HUDEP-2 (cell line): ENCODE data around the gene NDUFA3.
"Not testable (repeated sequence)": the region's sequence is repeated elsewhere in the genome, so short reads cannot be mapped to it uniquely, and the experiment has no call there.

Experiments used
- DNase-seq, 76 experiments: peaks; one replicate each; lab custom pipeline; 2025; ENCODE audit not compliant: unreplicated experiment in 76 of 76; lab: John Stamatoyannopoulos, UW

The NDUFA3 gene

GRCh38 chr19:54102421-54103169 is at the start of gene NDUFA3:
NDUFA3 (plus strand) TSS chr19:54102855; CDS start chr19:54102879, 24 bp downstream.
- DNase-seq, result peak in 75 of 76 experiments; percentile 72 to 100 (median 98)

DNA sequence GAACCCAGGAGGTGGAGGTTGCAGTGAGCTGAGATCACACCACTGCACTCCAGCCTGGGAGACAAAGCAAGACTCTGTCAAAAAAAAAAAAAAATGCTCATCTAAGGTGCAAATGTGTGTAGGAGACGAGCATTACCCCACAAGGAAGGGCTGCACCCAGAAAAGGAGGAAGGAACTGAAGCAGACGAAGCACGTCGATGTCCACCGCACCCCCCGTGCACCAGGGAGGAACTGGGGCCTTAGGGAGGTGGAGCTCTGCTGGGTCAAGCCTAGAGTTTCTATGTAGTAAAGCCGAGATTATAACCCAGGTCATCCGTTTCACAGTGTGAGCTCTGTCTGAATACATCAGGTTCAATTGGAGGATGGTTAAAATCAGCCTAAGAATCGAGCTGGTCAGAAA is 40.0 kb upstream of the NDUFA3 start:
- DNase-seq, result no peak

DNA sequence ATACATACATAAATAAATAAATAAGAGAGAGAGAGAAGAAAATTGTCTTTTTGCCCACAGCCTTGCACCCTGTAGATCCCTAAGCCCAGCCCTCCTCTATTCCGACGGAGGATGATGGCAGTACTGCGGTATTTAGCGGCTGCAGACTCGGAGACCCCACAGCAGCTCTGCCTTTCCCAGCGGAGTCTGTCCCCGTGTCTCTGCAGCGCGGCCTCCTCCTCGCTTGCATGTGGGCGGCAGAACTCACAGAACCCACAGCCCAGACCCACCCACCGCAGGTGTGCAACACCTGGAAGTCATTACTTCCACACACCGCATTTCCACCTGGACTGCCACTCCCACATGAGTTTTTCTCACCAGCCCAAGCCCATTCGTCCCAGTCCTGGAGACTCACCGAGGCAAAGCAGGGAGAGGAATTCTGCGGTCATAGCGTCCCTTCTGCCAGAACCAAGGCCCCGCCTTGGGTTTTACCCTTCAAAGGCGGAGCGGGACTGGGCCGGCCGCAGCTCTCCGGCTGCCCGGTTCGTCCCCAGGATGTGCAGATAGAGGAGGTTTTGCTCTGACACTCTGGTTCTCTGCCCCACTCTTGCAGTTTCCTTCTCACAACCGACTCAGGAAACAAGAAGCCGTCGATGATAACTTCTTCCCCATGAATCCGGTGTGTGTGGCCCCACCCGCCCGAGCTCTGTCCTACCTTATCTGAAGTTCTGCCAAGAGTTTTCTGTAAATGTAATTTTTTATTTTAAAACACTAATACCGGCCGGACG is 39.1 kb upstream of the NDUFA3 start, which contains the start of gene VSTM1:
VSTM1 (minus strand) TSS at position 548 of the 767 bp plus-strand sequence; CDS start at position 428, 120 bp downstream.
- DNase-seq, result no peak

GRCh38 chr19:54069470-54069869 is 33.2 kb upstream of the NDUFA3 start:
- no peak for DNase-seq

GRCh38 chr19:54073829-54074228 is 28.8 kb upstream of the NDUFA3 start:
- DNase-seq, result no peak

- DNase-seq, result no peak
Observed at GRCh38 chr19:54074851-54075250, 27.8 kb upstream of the NDUFA3 start.

DNA sequence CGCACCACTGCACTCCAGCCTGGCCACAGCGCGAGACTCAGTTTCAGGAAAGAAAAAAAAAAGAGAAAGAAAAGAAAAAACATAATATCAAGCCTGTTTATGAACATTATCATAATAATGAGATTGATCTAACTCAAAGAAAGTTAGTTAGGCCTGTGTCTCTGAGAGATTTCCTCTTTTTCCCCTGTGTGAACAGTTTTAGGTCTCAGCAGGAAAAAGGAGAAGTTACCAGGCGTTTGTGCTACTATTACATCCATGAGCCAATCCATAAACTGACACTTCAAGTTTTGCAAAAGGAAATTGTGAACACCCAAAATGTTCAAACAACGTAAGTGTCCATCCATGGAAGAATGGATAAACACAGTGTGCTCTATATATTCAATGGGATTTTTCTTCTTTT is 25.3 kb upstream of the NDUFA3 start:
- DNase-seq, result no peak

- no peak for DNase-seq
Observed at GRCh38 chr19:54081032-54081431, 21.6 kb upstream of the NDUFA3 start, which contains the start of gene TARM1. TARM1 (minus strand) TSS chr19:54081365; CDS start chr19:54081340, 25 bp downstream.

- no peak for DNase-seq
Observed at GRCh38 chr19:54084410-54084809, 18.2 kb upstream of the NDUFA3 start.

DNA sequence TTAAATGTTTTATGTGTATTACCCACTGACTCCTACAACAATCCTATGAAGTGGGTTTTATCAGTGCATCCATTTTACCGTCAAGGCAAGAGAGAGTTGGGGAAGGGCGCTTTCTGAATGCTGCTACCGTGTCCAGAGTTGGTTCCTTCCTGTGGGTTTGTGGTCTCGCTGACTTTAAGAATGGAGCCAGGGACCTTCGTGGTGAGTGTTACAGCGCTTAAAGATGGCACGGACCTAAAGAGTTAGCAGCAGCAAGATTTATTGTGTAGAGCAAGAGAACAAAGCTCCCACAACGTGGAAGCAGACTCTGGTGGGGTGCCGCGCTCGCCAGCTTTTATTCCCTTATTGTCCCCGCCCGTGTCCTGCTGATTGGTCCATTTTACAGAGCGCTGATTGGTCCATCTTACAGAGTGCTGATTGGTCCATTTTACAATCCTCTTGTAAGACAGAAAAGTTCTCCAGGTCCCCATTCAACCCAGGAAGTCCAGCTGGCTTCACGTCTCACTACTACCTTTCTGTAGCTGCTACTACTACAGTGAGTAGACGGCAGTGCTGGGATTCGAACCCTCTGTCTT is 8.1 kb upstream of the NDUFA3 start:
- no peak for DNase-seq

DNA sequence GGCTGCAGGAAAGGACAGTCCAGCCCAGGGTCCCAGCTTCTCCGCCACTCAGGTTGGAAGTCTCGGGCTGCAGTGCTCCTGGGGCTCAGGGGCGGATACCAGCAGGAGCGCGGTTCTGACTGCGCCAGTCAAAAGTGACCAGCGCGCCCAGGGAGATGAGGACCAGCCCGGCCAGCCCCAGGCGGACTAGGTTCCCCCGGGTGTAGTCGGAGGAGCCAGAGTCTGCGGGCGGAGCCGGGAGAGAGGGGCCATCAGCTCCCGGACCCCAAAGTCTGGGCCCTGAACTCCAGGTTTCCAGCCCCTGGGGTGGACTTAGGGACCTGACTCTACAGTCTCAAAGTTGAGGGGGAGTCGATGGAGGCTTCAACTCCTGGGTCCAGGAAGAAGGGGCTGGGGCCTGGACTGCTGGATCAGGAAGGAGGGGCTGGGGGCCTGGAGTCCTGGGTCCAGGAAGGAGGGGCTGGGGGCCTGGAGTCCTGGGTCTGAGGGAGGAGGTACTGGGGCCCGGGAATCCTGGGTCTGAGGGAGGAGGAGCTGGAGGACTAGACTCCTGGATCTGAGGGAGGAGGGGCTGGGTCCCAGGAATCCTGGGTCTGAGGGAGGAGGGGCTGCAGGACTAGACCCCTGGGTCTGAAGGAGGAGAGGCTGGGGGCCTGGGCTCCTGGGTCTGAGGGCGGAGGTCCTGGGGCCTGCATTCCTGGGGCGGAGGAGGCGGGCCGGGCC is 7.4 kb upstream of the NDUFA3 start:
- DNase-seq, result no peak

DNA sequence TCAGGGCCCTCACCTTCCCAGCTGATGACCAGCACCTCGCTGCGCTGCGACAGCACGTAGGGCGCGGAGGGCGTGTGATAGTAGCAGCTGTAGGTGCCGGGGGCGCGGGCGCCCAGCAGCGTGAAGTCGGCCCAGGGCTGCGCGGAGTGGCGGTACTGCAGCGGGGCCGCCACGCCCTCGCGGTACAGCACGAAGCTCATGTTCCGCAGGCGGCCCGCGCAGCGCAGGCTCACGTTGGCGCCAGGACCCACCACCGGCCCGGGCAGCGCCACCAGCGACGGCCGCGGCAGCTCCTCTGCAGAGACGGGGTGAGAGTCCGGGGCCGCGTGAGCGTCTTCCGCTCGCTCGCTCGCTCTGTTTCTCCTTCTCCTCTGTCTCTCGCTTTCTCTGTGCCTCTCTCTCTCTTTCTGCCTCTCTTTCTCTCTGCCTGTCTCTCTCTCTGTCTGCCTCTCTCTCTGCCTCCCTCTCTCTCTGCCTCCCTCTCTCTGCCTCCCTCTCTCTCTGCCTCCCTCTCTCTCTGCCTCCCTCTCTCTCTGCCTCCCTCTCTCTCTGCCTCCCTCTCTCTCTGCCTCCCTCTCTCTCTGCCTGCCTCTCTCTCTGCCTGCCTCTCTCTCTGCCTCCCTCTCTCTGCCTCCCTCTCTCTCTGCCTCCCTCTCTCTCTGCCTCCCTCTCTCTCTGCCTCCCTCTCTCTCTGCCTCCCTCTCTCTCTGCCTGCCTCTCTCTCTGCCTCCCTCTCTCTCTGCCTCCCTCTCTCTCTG is 6.6 kb upstream of the NDUFA3 start:
- DNase-seq, result peak in 10 of 76 experiments; percentile 10 to 25 (median 17)

DNA sequence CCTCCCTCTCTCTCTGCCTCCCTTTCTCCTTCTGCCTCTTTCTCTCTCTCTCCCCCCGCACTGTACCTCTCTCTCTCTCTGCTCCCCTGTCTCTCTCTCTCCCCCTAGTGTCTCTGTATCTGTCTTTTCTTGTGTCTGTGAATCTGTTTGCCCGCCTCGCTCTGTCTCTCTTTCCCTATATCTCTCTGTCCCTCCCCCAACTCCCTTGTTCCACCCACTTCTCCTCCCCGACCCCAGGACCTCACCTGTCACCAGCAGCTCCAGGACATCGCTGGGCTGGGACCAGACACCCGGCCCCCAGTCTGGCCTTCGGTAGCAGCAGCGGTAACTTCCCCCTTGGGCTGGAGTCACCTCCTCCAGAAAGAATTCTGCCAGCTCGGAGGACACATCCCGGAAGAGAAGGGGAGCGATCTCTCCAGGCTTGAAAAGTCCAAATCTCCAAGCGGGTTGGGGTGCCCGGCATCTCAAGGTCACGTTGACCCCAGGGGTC is 6.0 kb upstream of the NDUFA3 start:
- DNase-seq, result peak in 4 of 76 experiments; percentile 4 to 22 (median 16)

DNA sequence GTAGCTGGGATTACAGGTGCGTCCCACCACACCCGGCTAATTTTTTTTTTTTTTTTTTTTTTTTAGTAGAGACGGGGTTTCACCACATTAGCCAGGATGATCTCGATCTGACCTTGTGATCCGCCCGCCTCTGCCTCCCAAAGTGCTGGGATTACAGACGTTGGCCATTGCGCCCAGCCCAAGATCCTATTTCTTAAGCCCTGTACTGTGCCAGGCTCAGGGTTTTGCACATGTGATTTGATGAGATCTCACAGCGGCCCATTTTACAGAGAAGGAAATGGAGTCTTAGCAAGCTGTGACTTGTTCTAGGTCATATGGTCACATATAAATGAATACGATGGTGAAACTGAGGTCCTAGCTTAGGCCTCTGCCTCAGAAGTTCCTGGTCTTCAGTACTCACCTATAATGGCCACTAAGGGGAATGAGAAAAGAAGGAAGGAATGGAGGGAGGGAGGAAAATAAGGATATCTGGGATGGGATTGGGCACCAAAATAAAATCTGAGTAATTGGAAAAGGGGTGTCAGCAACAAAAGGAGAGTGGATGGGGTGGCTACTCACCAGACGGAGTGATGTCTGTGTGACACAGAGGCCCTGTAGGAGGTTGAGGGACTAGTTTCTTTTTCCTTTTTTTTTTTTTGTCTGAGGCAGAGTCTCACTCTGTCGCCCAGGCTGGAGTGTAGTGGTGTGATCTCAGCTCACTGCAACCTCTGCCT is 3.3 kb upstream of the NDUFA3 start:
- no peak for DNase-seq

- DNase-seq, result not testable (repeated sequence)
Observed at GRCh38 chr19:54099903-54100255, 2.8 kb upstream of the NDUFA3 start.

- no peak for DNase-seq
Observed at GRCh38 chr19:54100561-54100960, 2.1 kb upstream of the NDUFA3 start, which contains the start of gene OSCAR. OSCAR (minus strand) TSS chr19:54100803; CDS start chr19:54100792, 11 bp downstream.

GRCh38 chr19:54104998-54105715 is 2.5 kb downstream of the NDUFA3 start:
- no peak for DNase-seq

GRCh38 chr19:54105796-54106195 is 3.1 kb downstream of the NDUFA3 start:
- no peak for DNase-seq
